COLO829 (cell line): ENCODE measurements around the gene CKAP2.
"Not testable (repeated sequence)": the region's sequence is repeated elsewhere in the genome, so short reads cannot be mapped to it uniquely, and the experiment has no call there.

Source experiments
- DNase-seq: peaks from one replicate; pipeline ENCODE4 v3.0.0; 2012; ENCODE audit warnings: low spot score

CKAP2 gene

DNA sequence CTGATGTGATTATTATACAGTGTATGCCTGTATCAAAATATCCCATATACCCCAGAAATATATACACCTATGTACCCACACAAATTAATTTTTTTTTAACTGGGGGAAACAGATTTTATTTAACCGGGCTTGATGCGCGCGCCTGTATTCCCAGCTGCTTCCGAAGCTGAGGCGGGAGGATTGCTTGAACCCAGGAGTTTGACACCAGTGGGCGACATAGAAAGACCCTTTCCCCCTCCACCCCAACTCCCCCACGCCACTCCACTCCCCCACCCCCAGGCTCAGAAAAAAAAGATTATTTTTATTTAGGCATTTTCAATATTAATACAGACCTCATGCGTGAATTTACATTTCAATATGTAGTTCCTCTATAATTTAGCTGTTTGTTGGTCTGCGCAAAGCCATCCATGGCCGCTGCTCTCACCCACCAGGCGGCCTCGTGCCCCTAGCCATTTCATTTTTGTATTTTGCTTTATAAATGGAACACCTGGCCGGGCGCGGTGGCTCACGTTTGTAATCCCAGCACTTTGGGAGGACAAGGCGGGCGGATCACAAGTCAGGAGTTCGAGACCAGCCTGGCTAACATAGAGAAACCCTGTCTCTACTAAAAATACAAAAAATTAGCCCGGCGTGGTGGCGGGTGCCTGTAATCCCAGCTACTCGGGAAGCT is 4.0 kb upstream of the CKAP2 start:
- DNase-seq = no peak

DNA sequence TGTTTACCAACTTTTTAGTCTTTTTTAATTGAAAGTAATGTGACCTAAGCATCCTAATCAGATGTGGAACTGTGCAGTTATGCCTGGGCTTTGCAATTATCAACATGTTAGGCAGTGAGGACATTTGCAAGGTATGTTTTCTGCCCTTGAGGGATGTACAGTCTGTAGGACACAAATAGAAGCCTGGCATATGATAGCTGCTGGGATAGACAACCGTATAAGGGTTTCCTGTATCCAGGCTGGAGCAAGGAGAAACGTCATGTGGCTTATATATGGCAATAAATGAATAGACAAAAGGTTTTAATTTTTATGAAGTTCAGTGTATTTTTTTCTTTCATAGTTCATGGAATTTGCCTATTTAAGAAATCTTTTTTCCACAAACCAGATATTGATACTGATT is 2.8 kb upstream of the CKAP2 start:
- no peak for DNase-seq

DNA sequence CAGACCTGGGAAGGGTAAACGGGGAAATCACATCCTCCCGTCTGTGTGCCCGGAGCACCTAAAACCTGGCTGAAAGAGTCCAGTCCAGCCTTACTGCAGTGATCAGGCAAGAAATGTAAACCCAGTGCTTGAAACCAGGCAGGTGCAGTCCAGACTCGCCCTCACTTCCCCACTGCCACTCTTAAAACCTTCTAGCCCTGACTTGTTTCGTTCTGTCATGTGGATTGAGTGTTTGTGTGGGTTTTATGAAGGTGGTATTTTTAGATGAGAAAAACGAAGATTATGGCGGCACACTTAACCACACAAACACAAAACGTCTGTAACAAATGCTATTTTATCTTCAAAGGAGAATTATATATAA is 839 bp upstream of the CKAP2 start:
- no peak for DNase-seq

DNA sequence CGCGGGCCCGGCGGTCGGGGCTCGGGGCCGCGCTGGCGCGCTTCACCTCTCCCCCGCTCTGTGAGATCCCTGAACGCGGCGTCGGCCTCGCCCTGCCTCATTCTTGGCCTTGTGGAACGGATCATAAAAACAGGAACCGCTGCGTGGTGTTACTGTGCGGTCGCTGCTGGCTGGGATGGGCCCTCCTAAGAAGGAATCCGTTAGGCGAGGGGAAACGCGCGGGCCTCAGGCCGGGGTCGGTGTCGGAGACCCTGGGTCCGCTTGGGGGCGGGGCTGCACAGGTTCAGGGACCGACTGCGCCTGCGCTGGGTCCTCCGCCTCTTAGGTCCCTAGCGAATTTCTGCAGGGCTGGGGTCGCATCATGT is 381 bp downstream of the CKAP2 start:
- DNase-seq = peak; percentile 68

DNA sequence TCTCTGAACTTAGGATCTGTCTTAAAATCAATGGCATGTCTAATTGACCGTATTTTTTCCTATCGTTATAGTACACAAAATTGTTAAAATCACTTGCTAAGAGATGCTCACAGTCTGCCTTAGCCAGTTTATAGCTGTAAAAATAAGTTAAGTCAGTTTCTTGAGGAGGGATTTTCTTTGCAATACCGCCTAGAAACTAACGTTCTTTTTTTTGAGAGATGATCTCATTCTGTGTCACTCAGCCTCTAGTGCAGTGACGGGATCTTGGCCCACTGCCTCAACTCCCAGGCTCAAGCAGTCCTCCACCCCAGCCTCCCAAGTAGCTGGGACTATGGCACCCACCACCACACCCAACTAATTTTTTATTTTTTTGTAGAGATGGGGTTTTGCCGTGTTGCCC is 4.4 kb downstream of the CKAP2 start:
- no peak for DNase-seq

DNA sequence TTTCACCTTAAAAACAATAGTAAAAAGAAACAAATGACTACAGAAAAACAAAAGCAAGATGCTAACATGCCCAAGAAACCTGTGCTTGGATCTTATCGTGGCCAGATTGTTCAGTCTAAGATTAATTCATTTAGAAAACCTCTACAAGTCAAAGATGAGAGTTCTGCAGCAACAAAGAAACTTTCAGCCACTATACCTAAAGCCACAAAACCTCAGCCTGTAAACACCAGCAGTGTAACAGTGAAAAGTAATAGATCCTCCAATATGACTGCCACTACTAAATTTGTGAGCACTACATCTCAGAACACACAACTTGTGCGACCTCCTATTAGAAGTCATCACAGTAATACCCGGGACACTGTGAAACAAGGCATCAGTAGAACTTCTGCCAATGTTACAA is 6.0 kb downstream of the CKAP2 start:
- DNase-seq = no peak

DNA sequence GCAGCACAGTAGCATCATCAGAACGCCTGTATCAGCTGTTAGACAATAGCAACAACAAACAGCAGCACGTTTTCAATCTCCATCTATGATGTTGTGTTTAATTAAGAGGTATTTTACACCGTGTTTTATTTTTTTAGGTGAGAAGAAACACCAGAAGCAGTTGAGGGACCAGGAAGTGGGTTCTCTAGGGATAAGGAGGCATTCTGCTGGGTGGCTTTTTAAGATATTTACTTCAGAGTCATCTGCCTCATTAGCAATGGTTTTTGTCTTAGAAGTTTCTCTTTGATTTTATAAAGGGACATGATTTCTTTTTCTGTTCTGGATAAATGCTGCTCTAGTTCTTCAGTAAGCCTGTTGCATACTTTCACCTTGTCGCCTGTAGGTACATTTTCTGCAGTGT is 8.2 kb downstream of the CKAP2 start:
- no peak for DNase-seq

DNA sequence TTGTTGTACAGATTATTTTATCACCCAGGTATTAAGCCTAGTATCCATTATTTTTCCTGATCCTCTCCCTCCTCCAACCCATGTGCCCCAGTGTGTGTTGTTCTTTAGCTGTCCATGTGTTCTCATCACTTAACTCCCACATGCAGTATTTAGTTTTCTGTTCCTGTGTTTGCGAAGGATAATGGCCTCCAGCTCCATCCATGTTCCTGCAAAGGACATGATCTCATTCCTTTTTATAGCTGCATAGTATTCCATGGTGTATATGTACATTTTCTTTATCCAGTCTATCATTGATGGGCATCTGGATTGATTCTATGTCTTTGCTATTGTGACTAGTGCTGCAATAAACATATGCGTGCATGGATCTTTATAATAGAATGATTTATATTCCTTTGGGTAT is 13.2 kb downstream of the CKAP2 start:
- DNase-seq = not testable (repeated sequence)

DNA sequence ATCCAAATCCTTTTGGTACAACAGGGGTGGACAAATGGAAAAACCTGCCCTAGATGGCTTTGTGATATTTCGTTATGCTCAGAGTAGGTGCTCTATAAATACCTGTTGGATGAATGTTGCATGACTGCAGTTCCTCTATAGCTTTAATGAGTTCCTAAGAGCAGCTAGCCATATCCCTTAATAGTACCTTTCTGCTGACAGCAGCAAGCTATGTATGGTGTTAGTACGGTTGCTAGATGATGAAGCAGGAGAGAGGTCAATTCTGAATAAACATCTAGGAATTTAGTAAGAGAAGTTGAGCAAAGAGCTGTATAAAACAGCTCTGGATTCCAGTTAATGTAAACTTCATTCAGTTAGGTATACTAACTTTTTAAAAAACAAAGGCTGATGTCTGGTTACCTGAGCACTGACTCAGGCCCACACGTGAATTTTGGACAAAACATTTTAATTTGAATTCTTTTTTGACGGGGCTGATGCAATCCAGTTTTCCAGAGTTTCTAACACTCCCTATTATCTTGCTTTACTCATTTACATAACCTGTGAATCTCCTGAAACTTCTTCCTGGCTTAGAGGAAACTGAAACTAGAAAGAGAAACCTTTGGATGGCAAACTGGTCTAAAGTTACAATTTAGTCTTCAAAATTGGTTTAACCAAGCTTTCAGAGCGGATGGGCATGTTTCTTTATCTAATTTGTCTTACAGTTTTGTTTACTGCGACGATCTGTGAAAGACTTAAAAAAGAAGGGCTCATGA is 25.6 kb downstream of the CKAP2 start:
- DNase-seq = not testable (repeated sequence)

DNA sequence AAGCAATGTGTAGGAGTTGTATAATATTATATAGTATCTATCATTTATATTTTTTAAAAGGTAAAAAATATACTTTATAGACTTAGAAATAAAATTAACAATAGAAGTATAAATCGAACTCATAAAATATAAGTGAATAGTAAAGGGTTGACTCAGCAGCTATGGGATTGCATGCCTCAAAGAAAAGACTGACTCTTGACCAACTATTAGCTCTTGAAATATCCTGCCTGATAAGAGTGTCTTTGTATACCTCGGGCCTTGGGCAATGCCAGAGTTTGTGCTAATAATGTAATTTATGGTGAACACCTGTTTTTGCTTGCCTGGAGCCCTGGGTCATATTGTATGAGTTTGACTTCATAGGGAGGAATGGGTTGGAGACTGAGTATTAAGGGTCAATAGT is 31.8 kb downstream of the CKAP2 start:
- not testable (repeated sequence) for DNase-seq

DNA sequence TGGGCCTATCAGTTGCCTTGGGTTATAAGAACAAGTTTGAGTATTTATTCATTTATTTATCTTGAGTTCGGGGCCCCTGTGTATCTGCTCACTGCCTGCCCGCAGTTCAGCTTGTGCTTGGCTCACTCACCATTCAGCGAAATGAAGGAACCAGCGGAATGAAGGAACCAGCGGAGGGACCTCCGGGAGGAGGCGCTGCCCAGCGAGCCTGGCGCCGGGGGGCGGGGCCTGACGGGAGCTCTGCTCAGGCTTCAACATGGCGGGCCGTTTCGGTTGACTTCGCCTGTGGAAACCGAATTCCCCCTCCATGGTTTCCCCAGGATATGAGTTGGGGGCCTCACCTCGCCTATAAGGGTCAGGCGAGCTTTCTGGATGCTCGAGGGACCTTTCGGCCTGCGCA is 33.5 kb downstream of the CKAP2 start:
- DNase-seq = not testable (repeated sequence)

DNA sequence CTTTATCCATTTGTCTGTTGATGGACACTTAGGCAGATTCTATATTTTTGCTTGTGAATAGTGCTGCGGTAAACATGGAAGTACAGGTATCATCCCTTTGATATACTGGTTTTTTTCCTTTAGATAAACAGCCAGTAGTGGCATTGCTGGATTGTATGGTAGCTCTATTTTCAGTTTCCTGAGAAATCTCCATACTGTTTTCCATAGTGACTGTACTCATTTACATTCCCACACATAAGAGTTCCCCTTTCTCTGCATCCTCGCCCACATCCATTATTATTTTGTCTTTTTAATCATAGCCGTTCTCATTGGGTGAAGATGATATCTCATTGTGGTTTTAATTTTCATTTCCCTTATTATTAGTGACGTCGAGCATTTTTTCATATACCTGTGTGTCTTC is 35.7 kb downstream of the CKAP2 start:
- not testable (repeated sequence) for DNase-seq

DNA sequence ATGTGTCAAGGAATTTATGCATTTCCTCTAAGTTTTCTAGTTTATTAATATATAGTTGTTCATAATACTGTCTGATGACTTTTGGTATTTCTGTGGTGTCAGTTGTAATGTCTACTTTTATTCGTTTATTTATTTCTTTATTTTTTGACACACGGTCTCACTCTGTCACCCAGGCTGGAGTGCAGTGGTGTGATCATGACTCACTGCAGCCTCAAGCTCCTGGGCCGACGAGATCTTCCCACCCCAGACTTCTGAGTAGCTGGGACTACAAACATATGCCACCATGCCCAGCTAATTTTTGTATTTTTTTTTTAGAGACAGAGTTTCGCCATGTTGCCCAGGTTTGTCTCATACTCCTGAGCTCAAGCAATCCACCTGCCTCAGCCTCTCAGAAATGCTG is 39.0 kb downstream of the CKAP2 start:
- DNase-seq = not testable (repeated sequence)

DNA sequence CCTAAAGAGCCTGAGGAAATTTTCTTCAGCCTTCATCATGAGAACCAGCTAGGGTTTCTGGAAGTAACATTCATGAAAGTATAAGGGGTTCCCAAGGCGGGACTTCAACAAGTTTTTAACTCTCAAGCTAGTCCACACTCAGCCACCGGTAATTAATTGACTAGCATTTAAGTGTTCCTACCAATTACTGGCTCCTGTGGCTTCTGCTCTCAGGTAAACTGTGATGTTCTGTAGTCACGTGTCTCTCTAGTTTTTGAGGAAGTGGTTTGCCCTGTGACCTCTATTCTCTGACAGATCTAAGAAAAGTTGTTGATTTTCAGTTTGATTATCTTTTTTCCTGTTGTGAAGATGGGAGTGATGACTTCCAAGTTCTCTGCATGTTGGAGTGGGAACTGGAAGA is 42.7 kb downstream of the CKAP2 start:
- not testable (repeated sequence) for DNase-seq

DNA sequence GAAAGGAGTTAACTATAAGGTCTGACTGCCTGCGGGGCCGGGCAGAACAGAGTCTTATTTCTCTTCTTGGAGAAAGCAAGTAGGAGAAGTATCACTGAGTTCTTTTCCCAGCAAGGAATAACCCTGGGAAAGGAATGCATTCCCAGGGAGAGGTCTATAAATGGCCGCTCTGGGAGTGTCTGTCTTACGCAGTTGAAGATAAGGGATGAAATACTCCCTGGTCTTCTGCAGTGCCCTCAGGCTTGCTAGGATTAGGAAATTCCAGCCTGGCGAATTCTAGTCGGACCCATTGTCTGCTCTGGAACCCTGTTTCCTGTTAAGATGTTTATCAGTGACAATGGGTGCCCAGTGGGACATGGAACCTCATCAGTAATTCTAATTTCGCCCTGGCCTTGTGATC is 47.0 kb downstream of the CKAP2 start:
- DNase-seq = not testable (repeated sequence)

DNA sequence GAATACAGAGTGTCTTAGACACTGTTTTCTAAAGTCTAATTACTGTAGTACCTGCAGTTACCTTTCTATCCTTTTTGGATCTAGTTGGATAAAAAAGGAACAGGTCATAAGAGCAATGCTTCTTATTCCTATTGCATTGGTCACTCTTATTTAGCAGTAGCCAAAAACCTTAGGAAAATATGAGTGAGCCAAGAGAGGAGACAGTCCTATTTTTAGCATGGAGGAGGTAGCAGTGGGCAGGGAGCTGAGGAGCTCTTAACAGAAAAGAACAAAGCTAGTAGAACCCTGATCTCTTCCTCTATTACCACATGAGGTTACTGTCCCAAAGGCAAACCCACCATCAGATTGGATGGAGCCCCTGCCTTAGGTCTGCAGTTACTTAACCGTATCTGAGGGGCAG is 50.6 kb downstream of the CKAP2 start:
- not testable (repeated sequence) for DNase-seq

DNA sequence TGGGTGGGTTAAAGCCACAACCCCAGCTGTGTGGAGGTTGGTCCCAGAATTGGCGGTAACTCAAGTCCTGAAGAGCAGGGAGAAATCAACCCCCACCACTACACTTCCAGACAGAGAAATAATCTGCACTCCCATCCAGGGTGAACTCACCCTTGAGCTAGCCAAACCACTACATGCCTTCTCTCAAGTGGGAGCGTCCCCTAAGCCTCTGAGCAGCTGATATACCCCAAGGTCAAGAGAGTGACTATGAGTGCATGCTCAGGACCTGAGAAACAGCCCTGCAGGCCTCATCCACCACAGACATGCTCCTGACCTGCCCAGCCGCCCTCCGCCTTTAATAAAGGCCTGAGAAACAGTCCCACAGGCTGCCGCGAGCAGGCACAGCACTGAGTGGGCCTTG is 54.3 kb downstream of the CKAP2 start:
- not testable (repeated sequence) for DNase-seq

DNA sequence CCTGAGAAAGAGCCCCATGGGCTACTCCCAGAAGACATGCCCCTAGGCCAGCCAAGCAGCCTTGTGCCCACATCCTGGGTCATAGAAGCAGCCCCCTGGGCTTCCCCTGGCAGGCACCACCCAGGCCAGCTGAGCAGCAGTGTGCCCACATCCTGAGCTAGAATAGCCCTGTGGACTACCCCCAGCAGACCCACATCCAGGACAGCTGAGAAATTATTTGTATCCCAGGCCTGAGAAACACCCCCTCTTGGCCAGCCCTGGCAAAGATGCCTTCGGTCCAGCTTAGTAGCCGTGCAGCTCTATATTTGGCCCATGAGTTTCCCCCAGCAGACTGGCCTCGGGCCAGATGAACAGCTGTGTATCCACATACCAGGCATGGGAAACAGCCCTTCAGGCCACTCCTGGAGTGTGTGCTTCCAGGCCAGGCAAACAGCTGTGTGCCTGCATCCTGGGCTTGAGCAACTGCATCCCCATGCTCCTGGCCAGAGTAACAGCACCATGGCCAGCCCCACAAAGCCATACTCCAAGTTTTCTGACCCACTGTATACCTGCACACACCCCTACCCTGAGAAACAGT is 55.0 kb downstream of the CKAP2 start:
- DNase-seq = not testable (repeated sequence)

DNA sequence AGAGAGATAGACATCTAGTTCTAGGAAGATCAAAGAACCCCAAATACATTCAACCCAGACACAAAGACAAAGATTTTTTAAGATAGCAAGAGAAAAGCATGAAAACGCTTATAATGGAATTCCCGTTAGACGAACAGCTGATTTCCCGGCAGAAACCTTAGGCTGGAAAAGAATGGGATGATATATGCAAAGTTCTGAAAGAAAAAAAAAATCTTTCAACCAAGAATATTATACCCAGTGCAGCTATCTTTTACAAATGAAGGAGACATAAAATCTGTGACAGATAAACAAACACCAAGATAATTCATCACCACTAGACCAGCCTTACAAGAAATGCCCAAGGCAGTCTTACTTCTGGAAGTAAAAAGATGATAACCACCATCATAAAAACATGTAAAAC is 56.3 kb downstream of the CKAP2 start:
- DNase-seq = not testable (repeated sequence)

DNA sequence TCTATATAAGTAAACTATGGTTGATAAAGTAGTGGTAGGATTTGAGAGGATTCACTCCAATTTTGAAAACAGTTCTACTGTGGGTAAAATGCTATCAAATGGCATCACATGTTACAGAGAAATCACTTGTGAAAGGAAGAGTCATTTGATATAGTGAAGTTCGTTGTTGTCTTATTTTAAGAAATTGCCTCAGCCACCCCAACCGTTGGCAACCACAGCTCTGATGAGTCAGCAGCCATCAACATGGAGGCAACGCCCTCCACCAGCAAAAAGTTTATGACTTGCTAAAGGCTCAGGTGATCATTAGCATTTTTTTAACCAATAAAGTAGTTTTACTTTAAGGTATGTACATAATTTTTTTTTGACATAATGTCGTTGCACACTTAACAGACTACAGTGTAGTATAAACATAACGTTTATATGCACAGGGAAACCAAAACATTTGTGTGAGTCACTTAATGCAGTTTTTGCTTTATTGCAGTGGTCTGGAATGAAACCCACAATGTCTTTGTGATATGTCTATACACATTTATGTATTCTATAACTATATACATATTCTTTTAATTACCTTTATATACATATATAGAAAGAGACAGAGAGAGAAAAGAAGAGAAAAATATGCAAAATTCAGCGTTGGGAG is 58.8 kb downstream of the CKAP2 start:
- not testable (repeated sequence) for DNase-seq

DNA sequence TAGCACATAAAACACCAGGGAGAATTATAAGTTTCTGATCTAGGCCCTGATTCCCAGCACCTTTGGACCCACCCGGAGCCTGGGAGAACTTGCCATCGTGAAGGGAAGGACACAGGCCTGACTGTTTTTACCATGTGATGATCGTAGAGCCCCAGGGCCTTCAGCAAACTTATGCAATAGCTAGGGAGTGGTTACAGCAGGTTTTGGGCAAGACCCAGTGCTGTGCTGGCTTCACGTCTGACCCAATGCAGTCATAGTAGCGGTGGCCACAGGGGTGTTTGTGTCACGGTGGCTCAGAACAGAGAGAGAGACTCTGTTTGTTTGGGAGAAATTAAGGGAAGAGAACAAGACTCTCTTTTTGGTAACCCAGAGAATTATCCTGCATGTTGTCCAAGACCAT is 68.0 kb downstream of the CKAP2 start:
- not testable (repeated sequence) for DNase-seq
